DOHH2 (cell line): ENCODE measurements around the gene RABEPK.

ENCODE experiments used
- EZH2phosphoT487 ChIP-seq: fragments of 200-600 bp; sonication (generic); IDR thresholded peaks from 2 replicates; pipeline ENCODE4 v1.6.1; 2017; ENCODE audit warnings: borderline replicate concordance, mild to moderate bottlenecking, antibody characterized with exemption, low read length, moderate library complexity, mixed read lengths
- TF ChIP-seq, protein P1 (sequence below): fragments of 200-600 bp; sonication (generic); IDR thresholded peaks from one replicate; pipeline ENCODE4 v1.5.1; 2014; ENCODE audit warnings: antibody characterized with exemption, mild to moderate bottlenecking, low read depth, low read length; ENCODE audit not compliant: poor library complexity, severe bottlenecking

DNA sequence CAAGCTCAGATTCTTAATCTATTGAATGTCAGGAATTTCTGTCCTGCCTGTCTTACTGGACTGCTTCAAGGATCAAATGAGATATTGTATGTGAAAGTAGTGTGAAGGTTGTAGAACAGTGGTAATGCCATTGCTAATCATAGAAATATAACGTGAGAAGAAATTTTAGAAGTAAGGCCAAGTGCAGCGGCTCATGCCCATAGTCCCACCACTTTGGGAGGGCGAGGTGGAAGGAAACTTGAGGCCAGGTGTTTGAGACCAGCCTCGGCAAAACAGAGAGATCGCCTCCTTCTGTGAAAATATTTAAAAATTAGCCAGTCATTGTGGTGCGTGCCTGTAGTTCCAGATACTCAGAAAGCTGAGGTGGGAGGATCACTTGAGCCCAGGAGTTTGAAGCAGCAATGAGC lies 45.9 kb downstream of the RABEPK start:
- TF ChIP-seq, protein P1, sequence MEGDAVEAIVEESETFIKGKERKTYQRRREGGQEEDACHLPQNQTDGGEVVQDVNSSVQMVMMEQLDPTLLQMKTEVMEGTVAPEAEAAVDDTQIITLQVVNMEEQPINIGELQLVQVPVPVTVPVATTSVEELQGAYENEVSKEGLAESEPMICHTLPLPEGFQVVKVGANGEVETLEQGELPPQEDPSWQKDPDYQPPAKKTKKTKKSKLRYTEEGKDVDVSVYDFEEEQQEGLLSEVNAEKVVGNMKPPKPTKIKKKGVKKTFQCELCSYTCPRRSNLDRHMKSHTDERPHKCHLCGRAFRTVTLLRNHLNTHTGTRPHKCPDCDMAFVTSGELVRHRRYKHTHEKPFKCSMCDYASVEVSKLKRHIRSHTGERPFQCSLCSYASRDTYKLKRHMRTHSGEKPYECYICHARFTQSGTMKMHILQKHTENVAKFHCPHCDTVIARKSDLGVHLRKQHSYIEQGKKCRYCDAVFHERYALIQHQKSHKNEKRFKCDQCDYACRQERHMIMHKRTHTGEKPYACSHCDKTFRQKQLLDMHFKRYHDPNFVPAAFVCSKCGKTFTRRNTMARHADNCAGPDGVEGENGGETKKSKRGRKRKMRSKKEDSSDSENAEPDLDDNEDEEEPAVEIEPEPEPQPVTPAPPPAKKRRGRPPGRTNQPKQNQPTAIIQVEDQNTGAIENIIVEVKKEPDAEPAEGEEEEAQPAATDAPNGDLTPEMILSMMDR = no peak
- TF ChIP-seq EZH2phosphoT487 = no peak
